GM21619 (cell line): Measurements from ENCODE around the gene HSCB.
A peak's percentile ranks its signal among the peaks of the same experiment; 100 is the strongest.
"Not testable (repeated sequence)": the region's sequence is repeated elsewhere in the genome, so short reads cannot be mapped to it uniquely, and the experiment has no call there.

ENCODE experiments used
- ATAC-seq: cut with Tn5 transposase; IDR thresholded peaks from one replicate; pipeline ENCODE4 v1.9.1; 2021; ENCODE audit not compliant: unreplicated experiment

The HSCB gene

DNA sequence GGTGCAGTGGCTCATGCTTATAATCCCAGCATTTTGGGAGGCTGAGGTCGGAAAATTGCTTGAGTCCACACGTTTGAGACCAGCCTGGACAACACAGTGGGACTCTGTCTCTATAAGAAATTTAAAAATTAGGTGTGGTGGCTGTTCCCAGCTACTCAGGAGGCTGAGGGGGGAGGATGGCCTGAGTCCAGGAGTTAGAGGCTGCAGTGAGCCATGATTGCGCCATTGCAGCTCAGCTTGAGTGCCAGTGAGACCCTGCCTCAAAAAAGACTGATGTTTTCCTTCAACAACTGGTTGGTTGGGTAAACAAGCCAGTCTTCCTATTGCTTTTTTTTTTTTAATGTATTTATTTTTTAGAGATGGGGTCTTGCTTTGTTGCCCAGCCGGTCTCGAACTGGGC lies 49.3 kb downstream of the HSCB start:
- ATAC-seq, result no peak

DNA sequence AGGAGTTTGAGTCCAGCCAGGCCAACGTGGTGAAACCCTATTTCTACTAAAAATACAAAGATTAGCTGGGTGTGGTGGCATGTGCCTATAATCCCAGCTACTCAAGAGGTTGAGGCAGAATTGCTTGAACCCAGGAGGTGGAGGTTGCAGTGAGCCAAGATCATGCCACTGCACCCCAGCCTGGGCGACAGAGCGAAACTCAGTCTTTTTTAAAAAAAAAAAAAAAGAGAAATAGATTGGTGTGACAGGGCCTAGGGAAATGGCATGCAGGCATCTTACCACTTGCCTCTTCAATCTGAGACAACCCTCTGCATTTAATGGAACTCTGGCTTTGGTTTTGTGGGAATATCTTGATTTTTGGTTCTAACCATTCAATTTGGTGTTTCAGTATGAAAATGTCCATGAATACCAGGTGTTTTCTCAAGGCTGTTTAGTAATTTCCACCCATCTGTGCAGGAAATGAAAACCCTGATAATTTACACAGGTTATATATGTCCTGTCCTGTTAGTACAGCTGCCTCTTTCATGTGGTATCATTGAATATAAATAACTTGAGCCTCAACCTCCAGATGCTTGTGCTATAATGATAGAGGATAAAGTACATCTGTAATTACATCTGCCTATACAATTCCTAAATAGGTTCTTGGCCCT lies 50.1 kb downstream of the HSCB start:
- peak; percentile 56 for ATAC-seq

GRCh38 chr22:28792491-28793383 lies 50.9 kb downstream of the HSCB start:
- ATAC-seq, result peak; percentile 32

GRCh38 chr22:28793976-28794584 lies 52.2 kb downstream of the HSCB start:
- ATAC-seq, result no peak

- no peak for ATAC-seq
Observed at GRCh38 chr22:28795071-28795693, 53.3 kb downstream of the HSCB start.

DNA sequence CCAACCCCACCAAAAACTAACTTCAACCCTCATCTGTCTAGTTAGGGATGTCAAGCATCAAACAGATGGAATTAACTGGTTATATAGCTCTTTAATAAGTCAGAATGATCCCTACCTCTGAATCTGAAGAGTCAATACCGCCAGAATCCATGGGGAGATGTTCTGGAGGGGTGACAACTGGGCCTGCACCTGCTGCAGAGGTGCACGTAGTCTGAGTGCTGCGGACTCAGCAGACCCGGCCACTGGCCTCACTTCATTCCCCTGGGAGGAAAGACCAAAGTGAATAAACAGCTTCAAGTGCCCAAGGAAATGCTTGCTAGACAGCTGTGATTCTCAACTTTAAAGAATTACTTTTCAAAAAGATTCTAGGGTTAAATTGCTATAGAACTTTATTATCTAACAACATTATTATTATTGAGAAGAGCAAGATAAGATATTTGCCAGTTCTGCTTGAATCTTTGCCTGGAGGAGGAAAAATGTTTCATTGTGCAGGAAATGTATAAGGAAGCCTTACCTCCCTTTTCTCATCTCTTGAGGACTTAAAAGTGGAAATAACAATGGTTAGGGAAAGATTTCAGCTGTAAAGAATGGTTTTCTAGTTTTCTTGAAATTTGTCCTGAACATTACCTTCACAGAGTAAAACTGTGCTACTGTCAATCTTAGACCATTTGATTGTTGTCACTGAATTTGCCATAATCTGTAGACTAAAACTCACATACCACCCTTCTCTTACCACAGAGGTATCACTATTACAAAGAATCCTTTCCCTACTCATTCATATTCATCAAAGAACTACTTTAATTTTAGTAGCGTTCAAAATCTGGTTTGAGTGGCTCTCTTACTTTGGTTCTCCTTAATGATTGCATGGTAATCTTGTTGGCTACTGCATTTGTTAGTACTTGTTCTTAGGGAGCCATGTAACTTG lies 54.4 kb downstream of the HSCB start:
- ATAC-seq, result no peak

- ATAC-seq, result no peak
Observed at GRCh38 chr22:28798810-28799605, 57.2 kb downstream of the HSCB start.

GRCh38 chr22:28799606-28800307 lies 57.9 kb downstream of the HSCB start:
- peak; percentile 17 for ATAC-seq

DNA sequence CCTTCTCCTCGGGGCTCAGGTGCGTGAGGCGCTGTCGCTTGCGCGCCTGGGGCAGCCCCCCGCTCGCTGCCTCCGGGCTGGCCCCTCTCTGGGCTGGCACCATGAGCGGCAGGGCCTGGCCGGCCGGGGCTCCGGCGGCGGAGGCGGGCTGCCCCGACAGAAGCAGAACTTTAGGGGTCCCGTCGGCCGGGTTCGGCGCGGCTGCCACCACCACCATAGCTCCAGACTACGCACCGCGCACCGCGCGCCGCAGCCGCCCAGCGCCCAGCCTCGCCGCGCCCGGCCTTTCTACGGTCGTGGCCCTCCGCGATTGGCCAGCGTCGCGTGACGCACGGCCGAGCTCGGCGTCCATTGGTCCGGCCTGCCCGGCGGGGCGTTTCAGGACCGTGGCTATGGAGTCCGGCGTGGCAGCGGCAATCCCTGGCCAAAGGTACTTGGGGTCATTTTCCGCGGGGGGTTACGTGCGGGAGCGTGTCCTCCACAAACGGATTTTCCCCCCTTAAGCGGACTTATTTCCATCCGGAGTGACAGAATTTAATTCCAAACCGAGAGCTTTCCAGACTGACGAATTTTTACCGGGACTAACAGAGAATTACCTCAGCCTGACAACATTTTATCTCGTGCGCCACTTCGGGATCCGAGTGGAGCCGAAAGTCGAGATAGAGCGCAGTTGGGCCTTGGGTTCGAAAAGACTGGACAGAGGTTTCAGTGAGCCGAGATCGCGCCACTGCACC lies 58.6 kb downstream of the HSCB start, which contains the start of gene XBP1:
Gene XBP1, minus strand, starts transcription at position 262 of the 734 bp plus-strand sequence.
- peak; percentile 76 for ATAC-seq

DNA sequence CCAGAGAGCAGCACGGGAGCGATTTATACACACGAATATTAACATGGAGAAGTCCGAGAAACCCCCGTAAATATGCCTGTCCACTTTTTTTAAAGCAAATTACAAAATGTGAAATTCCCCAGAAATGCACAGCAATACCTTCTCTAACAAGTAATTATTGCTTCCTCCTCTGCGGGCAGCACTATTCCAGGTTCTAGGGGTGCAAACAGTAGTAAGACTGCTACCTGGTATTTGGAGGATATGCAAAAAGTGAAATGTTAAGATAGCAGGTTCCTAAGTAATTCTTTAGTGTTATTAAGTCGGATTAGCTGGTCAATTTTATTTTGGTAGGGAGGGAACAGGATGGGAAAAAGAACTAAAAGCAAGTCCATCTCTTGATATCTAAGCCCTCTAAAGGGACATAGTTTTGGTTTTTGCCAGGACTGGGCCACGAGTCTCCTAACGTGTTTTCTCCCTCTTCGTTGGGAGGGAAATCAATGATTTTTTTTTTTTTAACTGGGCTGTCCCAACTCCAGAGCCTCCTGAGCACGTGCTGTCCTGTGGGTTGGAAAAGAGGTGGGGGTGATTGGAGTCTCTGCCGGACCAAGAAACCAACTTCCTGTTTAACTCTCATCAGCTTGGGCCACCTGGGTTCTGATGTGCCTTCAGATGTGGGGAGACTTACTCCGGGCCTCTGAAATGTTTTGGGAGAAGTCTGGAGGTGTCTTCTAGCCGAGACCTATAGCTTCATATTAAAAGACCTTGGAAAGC lies 60.2 kb downstream of the HSCB start:
- no peak for ATAC-seq

- no peak for ATAC-seq
Observed at GRCh38 chr22:28802595-28803123, 60.8 kb downstream of the HSCB start.

DNA sequence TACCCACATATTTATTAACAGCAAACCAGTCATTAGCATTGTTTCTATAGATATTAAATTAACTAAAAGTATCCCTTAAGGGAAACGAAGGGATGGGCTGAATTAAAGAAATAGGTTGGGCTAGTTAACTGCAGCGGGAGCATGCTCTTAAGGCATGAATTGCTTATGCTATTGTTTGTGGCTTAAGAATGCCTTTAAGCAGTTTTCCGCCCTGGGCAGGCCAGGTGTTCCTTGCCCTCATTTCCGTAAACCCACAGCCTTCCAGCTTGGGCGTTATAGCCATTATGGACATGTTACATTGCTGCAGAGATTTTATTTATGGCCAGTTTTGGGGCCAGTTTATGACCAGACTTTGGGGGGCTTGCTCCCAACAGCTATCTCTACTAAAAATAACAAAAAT lies 63.6 kb downstream of the HSCB start:
- ATAC-seq, result not testable (repeated sequence)
